Hepatocyte (in vitro differentiated cells): Measurements from ENCODE around the gene FNIP2.

ENCODE experiments used
- EZH2phosphoT487 ChIP-seq: fragments of 200-600 bp; sonication (generic); IDR thresholded peaks from one replicate; pipeline ENCODE4 v1.6.1; 2018; ENCODE audit warnings: antibody characterized with exemption, mild to moderate bottlenecking, low read depth, moderate library complexity; ENCODE audit not compliant: unreplicated experiment, severe bottlenecking
- TF ChIP-seq, protein P1 (sequence below): fragments of 200-600 bp; sonication (generic); IDR thresholded peaks from 2 replicates; pipeline ENCODE4 v1.5.1; 2016; ENCODE audit warnings: antibody characterized with exemption, mild to moderate bottlenecking; ENCODE audit not compliant: poor library complexity

DNA sequence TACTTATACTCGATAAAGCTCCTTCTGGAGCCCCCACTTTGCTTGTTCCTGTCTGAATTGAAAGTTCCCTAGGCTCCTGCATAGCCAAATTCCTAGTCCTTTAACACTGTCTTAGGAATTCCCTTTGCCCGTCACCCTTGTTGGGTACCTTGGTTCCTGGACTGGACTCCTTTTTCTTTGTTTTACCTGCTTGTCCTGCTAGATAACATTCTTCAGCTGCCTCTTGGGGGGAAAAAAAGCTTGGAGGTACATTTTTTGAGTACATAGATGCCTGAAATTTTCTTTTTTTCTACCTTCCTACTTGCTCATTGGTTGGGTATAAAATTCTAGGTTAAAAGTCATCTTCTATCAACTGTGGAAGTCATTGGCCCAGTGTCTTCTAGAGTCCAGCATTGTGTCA lies 179.2 kb downstream of the FNIP2 start:
- TF ChIP-seq, protein P1, sequence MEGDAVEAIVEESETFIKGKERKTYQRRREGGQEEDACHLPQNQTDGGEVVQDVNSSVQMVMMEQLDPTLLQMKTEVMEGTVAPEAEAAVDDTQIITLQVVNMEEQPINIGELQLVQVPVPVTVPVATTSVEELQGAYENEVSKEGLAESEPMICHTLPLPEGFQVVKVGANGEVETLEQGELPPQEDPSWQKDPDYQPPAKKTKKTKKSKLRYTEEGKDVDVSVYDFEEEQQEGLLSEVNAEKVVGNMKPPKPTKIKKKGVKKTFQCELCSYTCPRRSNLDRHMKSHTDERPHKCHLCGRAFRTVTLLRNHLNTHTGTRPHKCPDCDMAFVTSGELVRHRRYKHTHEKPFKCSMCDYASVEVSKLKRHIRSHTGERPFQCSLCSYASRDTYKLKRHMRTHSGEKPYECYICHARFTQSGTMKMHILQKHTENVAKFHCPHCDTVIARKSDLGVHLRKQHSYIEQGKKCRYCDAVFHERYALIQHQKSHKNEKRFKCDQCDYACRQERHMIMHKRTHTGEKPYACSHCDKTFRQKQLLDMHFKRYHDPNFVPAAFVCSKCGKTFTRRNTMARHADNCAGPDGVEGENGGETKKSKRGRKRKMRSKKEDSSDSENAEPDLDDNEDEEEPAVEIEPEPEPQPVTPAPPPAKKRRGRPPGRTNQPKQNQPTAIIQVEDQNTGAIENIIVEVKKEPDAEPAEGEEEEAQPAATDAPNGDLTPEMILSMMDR = no peak
- TF ChIP-seq EZH2phosphoT487 = no peak
